GM21360 (cell line): ENCODE data around the gene LSM10.
A peak's percentile ranks its signal among the peaks of the same experiment; 100 is the strongest.

Experiments
- ATAC-seq: cut with Tn5 transposase; IDR thresholded peaks from one replicate; pipeline ENCODE4 v1.9.1; 2021; ENCODE audit warnings: mild to moderate bottlenecking, moderate library complexity; ENCODE audit not compliant: unreplicated experiment

LSM10 gene

GRCh38 chr1:36397378-36398230 is at the start of gene LSM10:
Gene LSM10 (minus strand): TSS chr1:36397908. CDS start chr1:36394129, 3,779 bp downstream.
- peak; percentile 46 for ATAC-seq

GRCh38 chr1:36447450-36447849 is 49.7 kb upstream of the LSM10 start:
- ATAC-seq = no peak

- no peak for ATAC-seq
These were observed 49.0 kb upstream of the LSM10 start for GRCh38 chr1:36446746-36447145.

GRCh38 chr1:36446271-36446670 is 48.6 kb upstream of the LSM10 start:
- ATAC-seq = no peak

- ATAC-seq = no peak
These were observed 45.6 kb upstream of the LSM10 start for GRCh38 chr1:36443297-36443696.

GRCh38 chr1:36442337-36442736 is 44.6 kb upstream of the LSM10 start:
- no peak for ATAC-seq

- no peak for ATAC-seq
These were observed 42.9 kb upstream of the LSM10 start for GRCh38 chr1:36440646-36441045.

- no peak for ATAC-seq
These were observed 42.3 kb upstream of the LSM10 start for GRCh38 chr1:36440044-36440443.

- ATAC-seq = no peak
These were observed 41.0 kb upstream of the LSM10 start for GRCh38 chr1:36438715-36439114.

- no peak for ATAC-seq
These were observed 39.1 kb upstream of the LSM10 start for GRCh38 chr1:36436821-36437220.

GRCh38 chr1:36433102-36433501 is 35.4 kb upstream of the LSM10 start:
- ATAC-seq = no peak

GRCh38 chr1:36432616-36433015 is 34.9 kb upstream of the LSM10 start:
- no peak for ATAC-seq

GRCh38 chr1:36425791-36426190 is 28.1 kb upstream of the LSM10 start:
- ATAC-seq = no peak

- ATAC-seq = no peak
These were observed 23.9 kb upstream of the LSM10 start for GRCh38 chr1:36421649-36422048.

GRCh38 chr1:36420836-36421317 is 23.2 kb upstream of the LSM10 start:
- peak; percentile 66 for ATAC-seq

- ATAC-seq = no peak
These were observed 22.7 kb upstream of the LSM10 start for GRCh38 chr1:36420409-36420808.

GRCh38 chr1:36419569-36419968 is 21.9 kb upstream of the LSM10 start:
- ATAC-seq = no peak

GRCh38 chr1:36419140-36419539 is 21.4 kb upstream of the LSM10 start:
- ATAC-seq = no peak

- no peak for ATAC-seq
These were observed 20.2 kb upstream of the LSM10 start for GRCh38 chr1:36417931-36418330.

- no peak for ATAC-seq
These were observed 18.1 kb upstream of the LSM10 start for GRCh38 chr1:36415661-36416326.

- no peak for ATAC-seq
These were observed 16.7 kb upstream of the LSM10 start for GRCh38 chr1:36414384-36414783.
